A673 (cell line): ENCODE measurements around the gene PTTG1. TPM values are rescaled to one million over a fixed set of nuclear protein-coding genes. Genes with fewer than 3 reads are reported as not detected.

Source experiments
- BruUV-seq: library from RNA; stranded (reverse); fragments of 400-500 nt; replicated peaks from 2 replicates; lab custom pipeline; 2021; lab: Mats Ljungman, UMichigan
- CTCF ChIA-PET: fragments of 300-600 bp; sonication (Branson Sonifier 250); formaldehyde crosslinking; loops from one replicate; lab custom pipeline; 2022; ENCODE audit warnings: antibody characterized with exemption; lab: Charles Lee
- POLR2A ChIA-PET: fragments of 300-600 bp; sonication (Branson Sonifier 250); formaldehyde crosslinking; loops from one replicate; lab custom pipeline; 2022; ENCODE audit warnings: antibody characterized with exemption; ENCODE audit not compliant: low non-redundant PET; lab: Charles Lee
- DNase-seq: peaks from one replicate; pipeline ENCODE4 v3.0.0-alpha.2; 2015; ENCODE audit warnings: low spot score
- H3K27ac ChIP-seq: fragments of 200-600 bp; sonication (generic); 2 replicates; pipeline ENCODE4 v1.5.1; 2016; ENCODE audit warnings: mixed run types, low read depth, mild to moderate bottlenecking, mixed read lengths, antibody characterized with exemption, low read length; ENCODE audit not compliant: poor library complexity, severe bottlenecking
- H3K27me3 ChIP-seq: fragments of 200-600 bp; sonication (generic); replicated peaks from 2 replicates; pipeline ENCODE4 v1.6.1; 2017; ENCODE audit warnings: mixed run types, low read depth, mild to moderate bottlenecking, mixed read lengths, antibody characterized with exemption, low read length; ENCODE audit not compliant: insufficient read depth, poor library complexity
- H3K36me3 ChIP-seq: fragments of 200-600 bp; sonication (generic); 2 replicates; pipeline ENCODE4 v1.6.1; 2016; ENCODE audit warnings: mixed run types, mild to moderate bottlenecking, mixed read lengths, antibody characterized with exemption, low read length; ENCODE audit not compliant: insufficient read depth, poor library complexity, severe bottlenecking
- H3K4me1 ChIP-seq: fragments of 200-600 bp; sonication (generic); 2 replicates; pipeline ENCODE4 v1.6.1; 2017; ENCODE audit warnings: mixed run types, mild to moderate bottlenecking, mixed read lengths, antibody characterized with exemption, low read length; ENCODE audit not compliant: insufficient read depth, poor library complexity, severe bottlenecking
- H3K4me3 ChIP-seq: fragments of 200-600 bp; sonication (generic); 2 replicates; pipeline ENCODE4 v1.5.1; 2016; ENCODE audit warnings: low read depth, mixed run types, mild to moderate bottlenecking, mixed read lengths, low read length; ENCODE audit not compliant: poor library complexity, severe bottlenecking
- H3K9me3 ChIP-seq: fragments of 200-600 bp; sonication (generic); 2 replicates; pipeline ENCODE4 v1.6.1; 2016; ENCODE audit warnings: mixed run types, low read depth, mild to moderate bottlenecking, mixed read lengths, antibody characterized with exemption, low read length; ENCODE audit not compliant: poor library complexity, severe bottlenecking
- CTCF ChIP-seq: fragments of 300-800, 200-600 bp; sonication (generic); conservative IDR thresholded peaks from 2 replicates; pipeline ENCODE4 v1.5.1; 2017; ENCODE audit warnings: low read depth, mild to moderate bottlenecking, antibody characterized with exemption, low read length, moderate library complexity, mixed read lengths
- EZH2 ChIP-seq: fragments of 200-600 bp; sonication (generic); IDR thresholded peaks from 2 replicates; pipeline ENCODE4 v1.6.1; 2017; ENCODE audit warnings: borderline replicate concordance, low read depth, mild to moderate bottlenecking, mixed read lengths, antibody characterized with exemption, low read length; ENCODE audit not compliant: poor library complexity, severe bottlenecking
- intact Hi-C: fragments of 100-400 bp; cut with micrococcal nuclease; formaldehyde crosslinking; loops from one replicate; pipeline ENCODE4 v1.10.0; 2022; ENCODE audit not compliant: unreplicated experiment
- total RNA-seq: library from RNA; stranded (reverse); gene quantifications from 2 replicates; pipeline ENCODE4 v1.2.3, GENCODE V29; 2021

The PTTG1 gene
- total RNA-seq, 1 experiment from 2014 or later: 192 TPM

- Histone ChIP-seq H3K9me3 (no peaks in the 10 kb centered on the region), H3K27ac (no peak overlapping the region), H3K27me3 (no peaks in the 10 kb centered on the region), H3K4me1 (no peaks in the 10 kb centered on the region), H3K36me3 (no peaks in the 10 kb centered on the region), H3K4me3 (no peak overlapping the region)
- intact Hi-C loops: no loop called here
- TF ChIP-seq EZH2 (no peak), CTCF (no peak)
- BruUV-seq: no TSS peak
- ChIA-PET POLR2A (interaction anchor here (0.6 kb wide), 1 partner anchor 107 kb away, joined by 7 read pairs; no protein-coding TSS in a partner anchor), CTCF (no interaction called here)
- no peak for DNase-seq
These were observed 42.8 kb downstream of the PTTG1 start for GRCh38 chr5:160464466-160464797.

DNA sequence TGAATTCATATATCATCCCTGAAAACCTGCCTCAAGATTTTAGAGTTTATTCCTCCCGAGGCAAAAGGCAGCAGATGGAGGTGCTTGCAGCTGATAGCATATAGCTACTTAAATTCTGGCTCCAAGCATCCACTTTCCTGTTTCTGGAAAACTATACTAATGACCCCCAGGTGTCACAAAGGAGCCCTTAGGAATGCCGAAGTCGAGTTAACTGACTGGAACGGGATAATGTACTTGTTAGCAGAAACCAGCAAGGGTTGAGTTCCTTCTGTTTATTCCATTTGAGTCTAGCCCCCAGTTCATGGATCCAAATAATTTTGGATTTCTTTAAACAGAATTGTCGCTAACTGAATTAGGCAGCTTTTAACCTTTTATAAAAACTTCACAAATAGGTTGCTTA is 44.5 kb downstream of the PTTG1 start:
- Histone ChIP-seq H3K27ac (no peak overlapping the region), H3K4me1 (no peaks in the 10 kb centered on the region), H3K36me3 (no peaks in the 10 kb centered on the region), H3K27me3 (no peaks in the 10 kb centered on the region), H3K4me3 (no peak overlapping the region), H3K9me3 (no peaks in the 10 kb centered on the region)
- BruUV-seq: no TSS peak
- CTCF ChIA-PET: no interaction called here
- intact Hi-C loops: no loop called here
- no peak for DNase-seq
- POLR2A ChIA-PET: no interaction called here
- TF ChIP-seq CTCF (no peak), EZH2 (no peak)

DNA sequence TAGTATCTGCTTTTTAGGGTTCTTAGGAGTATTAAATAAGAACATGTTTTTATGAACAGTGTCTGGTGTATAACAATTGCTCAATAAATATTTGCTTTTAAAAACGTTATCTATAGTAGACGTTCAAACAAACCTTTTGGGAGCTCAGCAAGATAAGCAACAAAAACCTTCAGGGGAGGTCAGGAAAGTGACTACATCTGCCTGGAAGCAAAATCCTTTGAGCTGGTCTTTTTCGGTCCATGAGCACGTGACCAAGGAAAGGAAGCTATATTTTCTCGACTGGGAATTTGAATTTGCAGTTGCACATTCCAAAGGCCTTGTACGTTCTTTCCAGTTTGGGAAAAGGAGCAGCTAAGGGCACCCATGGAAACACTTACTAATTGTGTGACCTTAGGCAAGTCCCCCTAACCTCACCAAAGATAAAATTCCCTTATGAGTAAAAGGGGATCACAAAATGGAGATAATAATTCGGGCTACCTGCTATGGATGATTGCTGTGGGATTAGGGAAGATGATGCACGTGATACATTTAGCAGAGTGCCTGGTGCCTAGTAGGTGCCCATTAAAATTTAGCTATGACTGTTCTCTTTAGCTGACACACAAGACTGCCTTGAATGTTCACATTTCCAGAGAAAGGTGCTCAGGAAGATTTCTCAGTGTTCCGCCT is 45.4 kb downstream of the PTTG1 start:
- Histone ChIP-seq H3K4me3 (no peak overlapping the region), H3K4me1 (no peaks in the 10 kb centered on the region), H3K9me3 (no peaks in the 10 kb centered on the region), H3K27me3 (no peaks in the 10 kb centered on the region), H3K27ac (no peak overlapping the region), H3K36me3 (no peaks in the 10 kb centered on the region)
- DNase-seq: no peak
- ChIA-PET CTCF (interaction anchor here (1.1 kb wide), 1 partner anchor 28 kb away, joined by 3 read pairs; no protein-coding TSS in a partner anchor), POLR2A (no interaction called here)
- intact Hi-C loops: no loop called here
- no TSS peak for BruUV-seq
- no peak for TF ChIP-seq EZH2
- TF ChIP-seq CTCF: no peak
